Activated CD8-positive, alpha-beta memory T cell treated with anti-CD3 and anti-CD28 coated beads for 48 hours (primary cell): ENCODE measurements around the gene ZBTB12.
A peak's percentile ranks its signal among the peaks of the same experiment; 100 is the strongest.
"Not testable (repeated sequence)": the region's sequence is repeated elsewhere in the genome, so short reads cannot be mapped to it uniquely, and the experiment has no call there.

Source experiments
- DNase-seq, 3 experiments: peaks; one replicate each; pipeline ENCODE4 v3.0.0-alpha.2; 2020; ENCODE audit warnings: low read depth in 2 of 3, low spot score in 2 of 3

Gene ZBTB12

DNA sequence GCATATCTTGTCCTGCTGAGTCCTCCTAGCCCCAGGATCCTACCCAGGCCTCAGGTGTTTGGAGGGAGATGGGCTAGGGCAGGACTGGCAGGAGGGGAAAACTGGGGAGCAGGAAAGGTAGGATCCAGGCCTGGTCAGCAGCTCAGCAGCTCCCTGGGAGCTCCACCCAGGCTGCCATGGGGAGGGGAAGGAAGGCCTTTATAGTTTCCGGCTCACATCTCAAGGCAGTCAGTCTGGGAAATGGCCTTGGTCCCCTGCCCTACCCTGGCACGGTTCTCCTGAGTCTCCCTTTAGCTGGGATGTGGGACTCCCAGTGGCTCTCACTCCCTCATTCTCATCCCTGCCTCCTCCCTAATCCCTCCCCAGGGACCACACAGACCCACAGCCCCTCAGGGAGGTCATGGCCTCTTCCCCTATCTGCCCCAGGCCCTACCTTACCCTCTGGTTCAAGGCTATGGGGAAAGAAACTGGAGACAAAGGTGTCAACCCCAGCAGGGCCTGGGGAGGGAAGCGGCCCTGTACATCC lies 24.7 kb downstream of the ZBTB12 start:
- DNase-seq: no peak

DNA sequence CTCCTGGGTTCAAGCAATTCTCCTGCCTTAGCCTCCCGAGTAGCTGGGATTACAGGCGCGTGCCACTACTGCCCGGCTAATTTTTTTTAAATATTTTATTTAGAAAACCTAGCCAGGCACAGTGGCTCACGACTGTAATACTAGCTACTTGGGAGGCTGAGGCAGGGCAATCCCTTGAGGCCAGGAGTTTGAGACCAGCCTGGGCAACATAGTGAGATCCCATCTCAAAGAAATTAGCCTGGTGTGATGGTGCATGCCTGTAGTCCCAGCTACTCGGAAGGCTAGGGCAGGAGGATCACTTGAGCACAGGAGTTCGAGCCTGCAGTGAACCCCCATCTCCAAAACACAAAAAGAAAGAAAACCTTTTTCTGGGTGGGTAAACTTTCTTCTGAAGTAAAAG lies 25.5 kb downstream of the ZBTB12 start:
- no peak for DNase-seq

DNA sequence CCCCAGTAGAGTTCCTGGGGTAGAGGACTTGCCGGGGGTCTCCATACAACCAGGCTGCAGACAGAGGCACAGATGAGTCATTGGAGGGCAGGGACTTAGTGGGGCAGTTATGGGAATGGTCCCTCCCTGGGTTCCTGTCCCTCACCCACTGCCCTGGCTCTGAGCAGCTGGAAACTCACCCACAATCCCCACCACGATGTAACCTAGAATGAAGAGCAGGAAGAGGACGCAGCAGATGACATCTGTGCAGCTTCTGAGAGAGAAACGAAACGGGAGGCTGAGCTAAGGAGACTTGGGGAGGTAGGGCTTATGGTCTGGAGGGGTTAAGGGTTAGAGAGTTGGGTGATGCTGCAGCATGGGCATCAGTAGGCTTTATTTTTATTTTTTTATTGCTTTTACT lies 26.0 kb downstream of the ZBTB12 start:
- no peak for DNase-seq

DNA sequence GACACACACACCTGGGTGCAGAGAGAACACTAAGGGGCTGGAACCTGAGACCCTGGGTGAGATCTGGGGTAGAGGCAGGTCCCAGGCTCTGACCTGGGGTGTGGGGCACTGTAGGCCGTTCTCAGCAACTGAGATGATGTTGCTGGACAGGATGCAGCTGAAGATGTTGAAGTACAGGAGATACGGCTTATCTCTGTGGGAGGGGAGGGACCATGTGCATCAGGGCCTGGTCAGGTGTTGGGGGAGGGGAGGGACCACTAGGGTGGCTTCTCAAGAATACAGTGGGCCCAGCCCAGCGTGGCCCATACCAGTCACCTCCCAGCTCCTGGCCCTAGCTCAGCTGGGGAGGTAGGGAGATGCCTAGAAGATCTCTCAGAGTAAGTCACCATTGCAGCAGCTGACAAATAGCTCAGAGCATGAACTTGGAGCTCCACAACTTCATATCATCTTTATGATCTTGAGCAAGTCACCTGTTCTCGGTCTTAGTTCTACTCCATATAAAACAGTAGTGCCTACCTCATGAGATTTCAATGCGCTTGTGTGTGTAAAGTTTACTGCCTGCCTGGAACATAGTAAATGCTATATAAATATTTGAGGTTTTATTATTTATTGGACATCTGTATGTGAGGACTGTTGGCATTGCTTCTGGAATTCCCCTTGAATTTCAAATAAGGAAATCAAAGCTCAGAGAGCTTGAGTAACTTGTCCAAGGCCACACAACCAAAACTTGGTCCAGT lies 26.9 kb downstream of the ZBTB12 start:
- DNase-seq: no peak

DNA sequence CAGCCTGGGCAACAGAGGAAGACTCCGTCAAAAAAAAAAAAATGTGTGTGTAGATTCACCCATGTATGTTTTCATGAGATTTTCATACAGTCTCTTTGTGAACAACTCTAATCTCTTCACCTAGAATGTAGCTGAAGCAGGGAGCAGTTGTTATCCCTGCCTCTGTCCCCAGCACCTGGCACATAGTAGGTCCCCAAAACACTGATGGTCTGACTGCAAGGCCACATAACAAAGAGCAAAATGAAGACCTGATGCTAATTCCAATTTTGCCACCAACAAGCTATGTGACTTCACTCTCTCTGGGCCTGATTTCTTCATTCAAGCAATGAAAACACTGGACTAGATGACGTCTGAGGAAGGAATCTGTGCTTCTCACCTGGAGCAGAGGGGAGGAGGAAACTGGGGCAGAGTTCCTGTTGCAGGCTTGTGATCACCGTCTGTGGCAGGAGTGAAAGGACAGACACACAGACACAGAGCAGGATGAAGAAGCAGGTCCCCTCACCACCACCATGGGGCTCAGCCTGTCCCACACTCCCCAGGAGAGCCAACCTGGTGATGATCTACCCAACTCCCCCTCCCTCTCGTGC lies 27.7 kb downstream of the ZBTB12 start:
- DNase-seq: no peak

DNA sequence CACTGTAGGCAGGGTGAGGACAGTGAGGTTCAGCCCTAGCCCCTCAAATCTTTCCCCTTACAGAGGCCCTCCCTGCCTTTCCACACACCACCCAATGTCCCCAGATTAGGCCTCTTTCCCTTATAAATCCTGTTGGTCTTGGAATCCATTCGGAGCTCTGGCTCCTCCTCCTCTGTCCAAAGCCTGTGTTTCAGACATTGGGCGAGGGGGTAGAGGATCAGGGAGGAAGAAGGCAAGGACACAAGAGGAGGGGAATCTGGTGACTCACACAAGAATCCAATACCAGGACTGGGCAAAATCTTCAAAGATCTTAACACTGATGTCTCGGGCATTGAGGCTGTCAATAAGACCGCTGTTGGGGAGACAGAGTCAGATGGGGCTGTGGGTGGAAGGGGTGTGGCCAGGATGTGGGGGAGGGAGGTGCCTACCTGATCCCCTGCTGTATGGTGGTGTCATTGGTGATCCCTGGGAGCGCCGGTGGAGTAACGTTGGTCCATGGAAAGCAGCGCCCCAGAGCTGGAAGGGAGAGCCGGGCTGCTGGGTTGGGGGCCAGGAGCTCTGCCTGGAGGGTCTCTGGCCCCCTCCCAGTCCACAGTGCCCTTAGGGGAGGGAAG lies 30.7 kb downstream of the ZBTB12 start:
- no peak for DNase-seq

DNA sequence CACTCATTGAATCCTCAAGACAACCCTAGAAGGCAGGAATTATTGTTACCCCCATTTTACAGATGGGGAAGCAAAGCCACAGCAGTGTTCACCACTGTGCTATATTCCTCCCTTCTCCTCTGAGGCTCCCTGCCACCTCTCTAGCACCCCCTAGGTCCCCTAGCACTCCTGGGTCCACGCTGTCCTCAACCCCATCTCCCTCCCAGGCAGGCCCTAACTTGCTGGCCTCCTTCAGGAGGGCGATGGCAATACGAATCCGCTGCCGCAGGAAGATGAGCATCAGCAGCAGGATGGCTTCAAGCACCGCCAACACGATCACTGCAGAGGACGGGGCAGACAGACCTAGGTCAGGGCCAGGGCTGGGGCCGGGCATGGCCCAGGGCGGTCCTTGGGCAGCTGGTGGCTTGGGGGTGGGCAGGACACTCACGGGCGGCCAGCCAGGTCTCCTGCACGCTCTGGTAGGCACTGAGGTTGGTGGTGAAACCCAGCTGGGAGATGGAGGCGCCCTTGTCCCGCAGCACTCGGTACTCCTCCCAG lies 31.4 kb downstream of the ZBTB12 start:
- no peak for DNase-seq

DNA sequence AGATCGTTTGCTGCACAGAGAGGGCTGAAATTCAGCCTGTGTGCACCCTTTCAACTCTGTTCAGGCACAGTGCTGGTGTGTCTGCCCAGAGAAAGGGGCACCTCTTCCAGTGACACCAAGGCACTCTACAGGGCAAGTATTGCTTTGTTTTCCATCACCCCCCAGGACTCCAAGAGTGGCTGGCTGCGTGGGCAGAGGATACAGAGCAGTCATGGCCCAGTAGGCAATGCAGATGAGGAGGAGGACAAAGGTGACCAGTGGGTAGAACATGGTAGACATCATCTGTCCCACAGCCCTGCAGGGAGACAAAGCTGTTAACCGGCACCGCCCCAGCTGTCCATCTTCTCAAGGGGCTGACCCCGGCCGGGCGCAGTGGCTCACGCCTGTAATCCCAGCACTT lies 32.5 kb downstream of the ZBTB12 start:
- DNase-seq: no peak

DNA sequence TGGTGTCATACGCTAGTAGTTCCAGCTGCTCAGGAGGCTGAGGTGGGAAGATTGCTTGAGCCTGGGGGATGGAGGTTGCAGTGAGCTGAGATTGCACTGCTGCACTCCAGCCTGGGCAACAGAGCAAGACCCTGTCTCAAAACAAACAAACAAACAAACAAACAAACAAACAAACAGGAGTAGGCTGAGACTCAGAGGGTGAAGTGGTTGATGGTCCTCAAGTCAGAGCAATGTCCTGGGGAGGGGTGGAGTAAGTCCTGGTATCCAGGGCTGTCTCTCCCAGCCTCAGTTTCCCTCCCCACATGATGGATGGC lies 33.3 kb downstream of the ZBTB12 start:
- not testable (repeated sequence) for DNase-seq

DNA sequence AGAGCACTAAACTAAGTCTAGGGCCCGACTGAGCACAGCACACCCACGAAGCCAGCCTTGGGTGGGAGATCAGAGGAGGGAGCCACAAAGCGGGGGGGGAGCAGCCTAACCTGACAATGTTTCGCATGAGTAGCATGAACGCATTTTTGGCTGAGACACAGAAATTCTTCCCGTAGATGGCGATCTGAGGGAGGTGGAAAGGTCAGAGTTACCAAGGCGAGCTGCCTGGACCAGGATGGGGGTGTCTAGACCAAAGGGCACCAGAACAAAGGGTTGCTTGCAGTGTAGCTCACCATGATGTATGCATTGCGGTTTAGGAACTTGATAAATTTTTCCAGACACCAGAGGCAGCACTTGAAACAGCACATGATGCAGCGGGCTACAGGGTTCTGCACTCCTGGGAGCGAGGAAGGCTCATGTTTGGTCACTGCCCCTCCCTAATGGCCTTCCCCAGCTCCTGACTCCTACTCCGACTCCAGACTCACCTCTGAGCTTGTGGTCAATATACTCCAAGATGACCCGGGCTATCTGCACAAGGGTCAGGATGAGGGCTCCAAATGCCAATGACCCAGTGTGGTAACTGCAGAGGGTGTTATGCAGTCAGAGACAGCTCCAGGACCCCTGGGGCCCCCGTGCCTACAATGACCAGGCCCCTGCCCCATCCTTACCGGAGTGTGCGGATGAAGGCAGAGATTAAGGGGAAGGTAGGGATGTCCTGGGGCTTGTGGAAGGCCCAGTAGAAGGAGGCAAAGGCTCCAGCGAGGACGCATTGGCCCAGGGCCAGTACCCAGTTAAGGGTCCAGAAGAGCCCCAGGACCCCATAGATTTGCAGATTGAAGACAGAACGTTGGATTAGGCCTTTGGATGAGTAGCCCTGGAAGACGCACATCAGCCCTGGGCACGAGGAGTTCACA lies 36.4 kb downstream of the ZBTB12 start:
- DNase-seq: no peak

DNA sequence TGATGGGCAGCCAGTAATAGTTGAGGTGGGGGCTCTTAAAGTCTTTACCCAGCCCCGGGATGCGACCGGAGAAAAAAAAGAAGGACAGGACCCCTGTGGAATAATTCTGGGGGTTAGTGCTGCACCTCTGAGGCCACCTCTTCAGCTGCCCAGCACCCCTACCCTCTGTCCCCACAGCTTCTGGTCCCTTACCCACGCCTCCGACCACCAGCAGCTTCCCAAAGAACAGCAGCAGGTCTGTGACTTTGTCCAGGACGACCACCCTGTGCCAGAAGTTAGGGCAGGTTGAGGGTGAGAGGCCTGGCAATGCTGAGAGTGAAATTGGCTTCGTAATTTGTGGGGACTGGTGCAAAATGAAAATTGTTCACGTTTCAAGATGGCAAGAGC lies 37.1 kb downstream of the ZBTB12 start:
- DNase-seq: no peak

DNA sequence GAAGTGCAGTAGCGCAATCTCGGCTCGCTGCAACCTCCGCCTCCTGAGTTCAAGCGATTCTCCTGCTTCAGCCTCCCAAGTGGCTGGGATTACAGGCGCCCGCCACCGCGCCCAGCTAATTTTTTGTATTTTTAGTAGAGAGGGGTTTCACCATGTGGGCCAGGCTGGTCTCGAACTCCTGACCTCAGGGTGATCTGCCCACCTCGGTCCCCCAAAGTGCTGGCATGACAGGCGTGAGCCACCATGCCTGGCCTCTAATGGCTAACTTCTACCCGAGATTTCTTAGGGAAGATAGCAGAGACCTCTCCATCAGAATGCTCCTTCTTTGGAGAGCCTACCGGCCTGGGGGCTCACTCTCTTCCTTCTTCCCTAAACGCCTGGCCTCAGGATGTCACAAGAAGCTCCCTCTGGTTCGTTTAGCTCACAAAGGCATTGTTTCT lies 37.7 kb downstream of the ZBTB12 start:
- not testable (repeated sequence) for DNase-seq

DNA sequence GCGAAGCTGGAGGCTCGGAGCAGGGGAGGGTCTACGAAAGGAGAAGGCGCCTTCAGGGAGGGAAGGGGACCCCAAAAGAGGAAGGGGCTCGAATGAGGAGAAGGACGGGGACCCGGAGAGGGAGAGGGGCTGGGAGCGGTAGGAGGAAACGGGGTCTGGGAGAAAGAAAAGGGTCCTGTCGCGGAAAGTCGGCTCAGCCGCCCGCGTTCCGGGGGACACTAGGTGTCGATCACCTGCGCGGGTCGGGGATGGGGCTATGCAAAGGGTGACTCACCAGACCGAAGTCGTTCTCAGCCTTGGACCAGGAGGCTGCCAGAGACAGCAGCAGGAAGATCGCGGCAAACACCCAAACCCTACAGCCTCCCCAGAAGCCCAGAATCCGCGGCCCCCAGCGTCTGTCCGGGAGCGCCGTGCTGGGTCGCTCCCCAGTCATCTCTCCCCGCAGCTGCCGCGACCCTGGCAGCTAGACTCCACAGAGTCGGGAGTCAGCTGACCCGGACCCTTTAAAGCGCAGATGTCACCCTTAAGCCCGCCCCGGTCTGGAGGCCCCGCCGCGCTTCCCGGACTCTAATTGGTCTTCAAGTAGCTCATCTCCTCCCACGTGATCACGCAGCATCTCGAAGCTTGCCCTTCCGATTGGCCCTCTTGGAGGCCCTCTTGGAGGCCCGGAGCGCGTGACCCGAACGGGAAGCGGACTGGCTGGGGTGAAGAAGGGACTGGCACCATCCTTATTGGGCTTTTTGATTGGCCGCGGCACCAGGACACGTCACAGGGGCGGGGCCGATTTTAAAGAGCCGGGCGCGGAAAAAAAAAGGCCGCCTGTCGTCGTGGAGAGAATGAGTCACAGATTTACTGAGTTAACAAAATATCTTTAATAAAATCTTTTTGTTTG lies 39.3 kb downstream of the ZBTB12 start, which contains the start of gene NEU1:
TSS of gene NEU1 (minus strand) at position 478 of the 892 bp plus-strand sequence. CDS start at position 433, 45 bp downstream.
- peak; percentile 87 to 97 (median 93) for DNase-seq

DNA sequence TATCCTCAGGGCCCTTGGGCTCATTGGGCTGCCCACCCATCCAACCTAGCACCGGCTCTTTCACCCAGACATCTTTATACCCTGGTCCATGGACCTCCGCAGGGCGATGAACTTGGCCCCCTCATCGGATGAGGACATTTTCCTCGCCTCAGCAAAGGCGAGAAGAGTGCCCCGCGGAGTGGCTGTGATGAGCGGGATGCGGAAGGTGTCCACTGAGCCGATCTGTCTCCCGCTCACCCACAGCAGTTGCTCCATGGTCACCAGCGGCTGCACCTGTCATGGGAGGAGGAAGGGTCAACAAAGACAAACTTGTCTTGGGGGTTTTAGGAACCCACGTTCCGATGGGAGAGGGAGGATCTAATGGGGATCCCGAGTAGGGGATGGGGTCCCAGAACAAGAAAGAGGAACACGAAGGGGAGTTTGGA lies 40.0 kb downstream of the ZBTB12 start:
- no peak for DNase-seq

DNA sequence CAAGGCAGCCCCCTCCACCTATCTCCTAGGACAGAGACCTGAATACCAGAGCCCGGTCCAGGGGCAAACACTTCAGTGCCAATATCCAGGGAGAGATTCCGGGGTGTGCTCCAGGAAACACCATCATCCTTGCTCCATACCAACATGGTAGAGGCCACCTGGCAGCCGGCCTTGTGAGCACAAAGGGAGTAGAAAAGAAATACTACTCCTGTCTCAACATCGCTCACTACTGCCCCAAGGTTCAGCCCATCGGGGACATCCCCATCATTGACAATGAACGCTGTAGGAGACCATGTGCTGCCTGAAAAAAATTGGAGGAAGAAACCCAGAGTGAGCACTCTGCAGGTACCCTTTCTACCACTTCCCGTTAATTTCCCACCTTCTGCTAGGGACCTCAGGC lies 40.7 kb downstream of the ZBTB12 start:
- DNase-seq: no peak

DNA sequence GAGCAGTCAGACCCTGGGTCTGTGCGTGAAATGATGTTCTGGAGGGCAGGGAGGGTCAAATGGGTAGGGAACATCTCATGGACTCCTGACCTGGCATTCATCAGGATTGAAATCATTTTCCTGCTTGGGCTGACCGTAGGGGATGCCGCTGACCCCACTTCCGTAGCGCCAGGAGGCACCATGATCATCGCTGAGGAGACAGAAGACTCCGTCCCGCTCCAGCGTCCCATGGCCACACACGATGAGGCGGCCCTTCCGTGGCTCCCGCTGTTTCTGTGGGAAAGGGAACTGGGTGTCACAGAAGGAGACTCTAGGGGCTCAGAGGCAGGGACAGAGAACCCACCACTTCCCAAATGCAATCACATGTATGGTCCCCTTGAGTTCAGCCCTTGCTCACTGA lies 41.5 kb downstream of the ZBTB12 start:
- DNase-seq: no peak

DNA sequence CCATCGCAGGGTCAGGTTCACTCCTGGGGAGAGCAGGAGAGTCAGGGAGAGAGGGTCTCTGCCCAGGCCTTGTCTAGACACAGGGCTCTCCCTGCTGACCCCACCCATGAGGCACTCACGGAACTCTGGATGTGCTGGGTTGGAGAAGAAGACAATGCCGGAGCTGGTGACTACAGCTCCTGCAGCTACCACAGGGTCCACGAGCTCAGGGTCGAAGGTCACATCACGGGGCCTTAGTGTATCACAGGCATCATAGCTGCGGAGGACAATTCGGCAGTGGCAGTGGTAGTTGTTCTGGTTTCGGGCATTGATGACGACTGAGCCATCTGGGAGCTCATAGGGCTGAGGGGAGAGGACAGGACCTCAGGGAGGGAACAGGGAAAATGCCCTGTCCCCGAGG lies 42.0 kb downstream of the ZBTB12 start:
- DNase-seq: no peak

DNA sequence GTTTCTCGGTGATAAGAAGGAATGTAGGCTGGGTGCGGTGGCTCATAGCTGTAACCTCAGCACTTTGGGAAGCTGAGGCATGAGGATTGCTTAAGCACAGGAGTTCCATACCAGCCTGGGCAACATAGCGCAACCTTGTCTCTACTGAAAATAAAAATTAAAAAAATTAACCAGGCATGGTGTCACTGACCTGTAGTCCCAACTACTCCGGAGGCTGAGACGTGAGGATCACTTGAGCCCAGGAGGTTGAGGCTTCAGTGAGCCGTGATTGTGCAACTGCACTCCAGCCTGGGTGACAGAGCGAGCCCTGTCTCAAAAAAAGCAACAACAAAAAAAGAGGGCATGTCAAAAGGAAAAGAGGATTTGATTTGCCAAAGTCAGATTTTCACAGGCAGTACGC lies 43.2 kb downstream of the ZBTB12 start:
- DNase-seq: no peak

DNA sequence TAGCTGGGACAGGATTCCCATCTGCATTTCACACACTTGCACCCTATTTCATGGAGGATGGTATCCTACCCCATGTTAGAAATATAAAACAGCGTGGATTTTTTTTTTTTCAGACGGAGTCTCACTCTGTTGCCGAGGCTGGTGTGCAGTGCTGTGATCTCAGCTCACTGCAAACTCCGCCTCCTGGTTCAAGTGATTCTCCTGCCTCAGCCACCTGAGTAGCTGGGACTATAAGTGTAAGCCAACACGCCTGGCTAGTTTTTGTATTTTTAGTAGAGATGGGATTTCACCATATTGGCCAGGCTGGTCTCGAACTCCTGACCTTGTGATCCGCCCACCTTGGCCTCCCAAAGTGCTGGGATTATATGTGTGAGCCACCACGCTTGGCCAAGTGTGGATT lies 44.1 kb downstream of the ZBTB12 start:
- DNase-seq: not testable (repeated sequence)
